WI38 (cell line): ENCODE results near the gene RAD23B.

Experiments
- H3K4me3 ChIP-seq: 2 replicates; pipeline ENCODE4 v1.5.1; 2011; ENCODE audit warnings: low read depth, mild to moderate bottlenecking, control low read depth, low read length
- TF ChIP-seq, protein P1 (sequence below): IDR thresholded peaks from 2 replicates; pipeline ENCODE4 v1.5.1; 2012; ENCODE audit warnings: low read depth, mild to moderate bottlenecking, control low read depth, low read length

Gene RAD23B

DNA sequence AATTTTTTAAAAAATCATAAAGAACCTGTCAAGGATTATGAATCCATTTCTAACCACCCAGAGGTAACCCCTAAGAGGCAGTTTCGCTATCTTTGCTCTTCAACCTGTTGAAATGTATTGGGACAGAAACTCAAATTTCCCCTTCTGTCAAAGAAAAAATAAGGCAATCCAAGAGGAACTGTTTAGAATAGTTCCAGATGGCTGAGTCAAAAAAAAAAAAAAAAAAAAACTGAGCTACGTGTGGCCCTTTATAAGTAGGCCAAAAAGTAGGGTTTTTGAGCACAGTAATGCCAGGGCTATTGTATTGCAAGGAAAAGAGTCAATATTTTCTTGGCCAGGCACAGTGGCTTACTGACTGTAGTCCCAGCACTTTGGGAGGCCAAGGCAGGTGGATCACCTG is 94.9 kb downstream of the RAD23B start:
- TF ChIP-seq, protein P1, sequence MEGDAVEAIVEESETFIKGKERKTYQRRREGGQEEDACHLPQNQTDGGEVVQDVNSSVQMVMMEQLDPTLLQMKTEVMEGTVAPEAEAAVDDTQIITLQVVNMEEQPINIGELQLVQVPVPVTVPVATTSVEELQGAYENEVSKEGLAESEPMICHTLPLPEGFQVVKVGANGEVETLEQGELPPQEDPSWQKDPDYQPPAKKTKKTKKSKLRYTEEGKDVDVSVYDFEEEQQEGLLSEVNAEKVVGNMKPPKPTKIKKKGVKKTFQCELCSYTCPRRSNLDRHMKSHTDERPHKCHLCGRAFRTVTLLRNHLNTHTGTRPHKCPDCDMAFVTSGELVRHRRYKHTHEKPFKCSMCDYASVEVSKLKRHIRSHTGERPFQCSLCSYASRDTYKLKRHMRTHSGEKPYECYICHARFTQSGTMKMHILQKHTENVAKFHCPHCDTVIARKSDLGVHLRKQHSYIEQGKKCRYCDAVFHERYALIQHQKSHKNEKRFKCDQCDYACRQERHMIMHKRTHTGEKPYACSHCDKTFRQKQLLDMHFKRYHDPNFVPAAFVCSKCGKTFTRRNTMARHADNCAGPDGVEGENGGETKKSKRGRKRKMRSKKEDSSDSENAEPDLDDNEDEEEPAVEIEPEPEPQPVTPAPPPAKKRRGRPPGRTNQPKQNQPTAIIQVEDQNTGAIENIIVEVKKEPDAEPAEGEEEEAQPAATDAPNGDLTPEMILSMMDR = no peak

More for the DNA sequence above, 94.9 kb downstream of the RAD23B start:
- H3K4me3 ChIP-seq = no peak overlapping the region
